ENCODE results near the gene SLC6A3. TPM values are rescaled to one million over a fixed set of nuclear protein-coding genes. Genes with fewer than 3 reads are reported as not detected.

SLC6A3 gene
- total RNA-seq, 4 donors from 2014 or later = not detected

DNA sequence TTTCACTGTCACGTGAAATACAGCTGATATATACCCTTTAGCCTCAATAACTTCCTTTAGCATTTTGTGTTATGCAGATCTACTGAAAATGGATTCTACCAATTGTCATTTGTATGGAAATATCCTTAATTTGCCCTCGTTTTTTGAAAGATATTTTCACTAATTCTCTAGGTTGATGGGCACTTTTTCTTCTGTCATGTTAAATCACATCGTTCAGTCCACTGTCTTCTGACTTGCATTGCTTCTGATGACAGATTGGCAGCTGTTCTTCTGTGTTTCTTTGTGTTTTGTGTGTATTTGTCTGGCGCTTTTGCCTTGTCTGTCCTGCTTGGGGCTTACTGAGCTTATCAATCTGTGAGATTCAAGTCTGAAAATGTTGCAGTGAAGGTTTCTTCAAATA is 90.7 kb downstream of the SLC6A3 start:
- DNase-seq = no peak
- in situ Hi-C loops (cut with MboI; ENCODE audit: low pct_ligation_motif_present in 1 of 4, low pct_unique_long_range_greater_than_20kb in 1 of 4, low sequenced_read_pairs in 3 of 4) (loop anchor here in 1 of 4 donors (25.0 kb wide), 1 partner anchor 283 kb away; no protein-coding TSS in a partner anchor), intact Hi-C loops (cut with DNase I; ENCODE audit: low total_unique reads) (no loop called here)
- TF ChIP-seq EP300 (IDR thresholded peaks at IDR 0.05; ENCODE audit: low read depth) (no peak), POLR2AphosphoS5 (IDR thresholded peaks at IDR 0.05) (no peak), POLR2A (IDR thresholded peaks at IDR 0.05) (no peak)
- TF ChIP-seq, protein P1, sequence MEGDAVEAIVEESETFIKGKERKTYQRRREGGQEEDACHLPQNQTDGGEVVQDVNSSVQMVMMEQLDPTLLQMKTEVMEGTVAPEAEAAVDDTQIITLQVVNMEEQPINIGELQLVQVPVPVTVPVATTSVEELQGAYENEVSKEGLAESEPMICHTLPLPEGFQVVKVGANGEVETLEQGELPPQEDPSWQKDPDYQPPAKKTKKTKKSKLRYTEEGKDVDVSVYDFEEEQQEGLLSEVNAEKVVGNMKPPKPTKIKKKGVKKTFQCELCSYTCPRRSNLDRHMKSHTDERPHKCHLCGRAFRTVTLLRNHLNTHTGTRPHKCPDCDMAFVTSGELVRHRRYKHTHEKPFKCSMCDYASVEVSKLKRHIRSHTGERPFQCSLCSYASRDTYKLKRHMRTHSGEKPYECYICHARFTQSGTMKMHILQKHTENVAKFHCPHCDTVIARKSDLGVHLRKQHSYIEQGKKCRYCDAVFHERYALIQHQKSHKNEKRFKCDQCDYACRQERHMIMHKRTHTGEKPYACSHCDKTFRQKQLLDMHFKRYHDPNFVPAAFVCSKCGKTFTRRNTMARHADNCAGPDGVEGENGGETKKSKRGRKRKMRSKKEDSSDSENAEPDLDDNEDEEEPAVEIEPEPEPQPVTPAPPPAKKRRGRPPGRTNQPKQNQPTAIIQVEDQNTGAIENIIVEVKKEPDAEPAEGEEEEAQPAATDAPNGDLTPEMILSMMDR (IDR thresholded peaks at IDR 0.05) = no peak
- peaks cover 23% of the 10 kb centered on the region for H3K27me3 ChIP-seq
- no peak overlapping the region for H3K27ac ChIP-seq
- H3K9me3 ChIP-seq = no peaks in the 10 kb centered on the region
- 39 to 40% methylated on average over 4 of the region's 4 CpGs for WGBS, 2 donors (ENCODE audit: low coverage in 1 of 2)
- H3K36me3 ChIP-seq = no peaks in the 10 kb centered on the region
- no peak overlapping the region for H3K4me3 ChIP-seq
- H3K4me1 ChIP-seq = no peaks in the 10 kb centered on the region

DNA sequence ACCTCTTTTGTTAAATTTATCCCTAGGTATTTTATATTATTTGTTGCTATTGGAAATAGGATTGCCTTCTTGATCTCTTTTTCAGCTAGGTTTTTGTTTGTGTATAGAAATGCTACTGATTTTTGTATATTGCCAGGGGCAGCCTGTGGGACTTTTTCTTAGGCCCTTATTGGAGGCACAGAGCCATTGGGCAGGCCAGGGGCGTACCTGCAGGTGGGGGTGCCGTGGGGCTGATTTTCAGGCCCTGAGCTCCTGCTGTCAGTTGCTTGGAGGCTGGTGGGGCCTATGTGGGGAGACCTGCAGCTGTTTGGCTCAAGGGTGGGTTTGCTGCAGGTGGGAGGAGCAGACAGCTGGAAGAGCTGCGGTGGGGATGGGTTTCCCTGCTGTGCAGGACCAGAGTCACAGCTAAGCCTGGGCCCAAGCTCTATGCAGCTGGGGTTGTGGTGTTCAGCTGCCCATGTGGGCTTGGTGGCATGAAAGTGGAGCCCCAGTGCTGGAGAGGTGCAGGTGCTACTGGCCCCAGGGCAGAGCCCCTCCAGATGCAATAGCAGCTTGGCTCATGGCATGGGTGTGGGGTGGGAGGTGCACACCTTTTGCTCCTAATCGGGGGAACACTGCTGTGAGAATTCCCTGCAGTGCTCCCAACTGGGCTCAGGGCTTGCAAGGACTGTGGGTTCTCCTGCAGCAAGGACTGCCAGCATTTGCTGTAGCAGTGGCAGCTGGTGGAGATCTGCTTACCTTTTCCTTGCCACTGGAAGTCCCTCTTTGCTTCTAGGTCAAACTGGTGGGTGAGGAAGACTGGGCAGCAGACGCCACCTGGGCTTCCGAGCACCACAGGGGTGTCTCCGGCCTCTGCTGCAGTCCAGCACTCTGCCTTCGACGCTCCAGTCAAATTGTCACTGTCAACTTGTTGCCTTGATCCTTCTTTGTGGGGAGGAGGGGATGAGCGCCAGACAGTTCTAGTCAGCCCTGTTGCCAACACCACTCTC is 92.7 kb downstream of the SLC6A3 start:
- peaks cover 9% of the 10 kb centered on the region for H3K27me3 ChIP-seq
- intact Hi-C loops (cut with DNase I; ENCODE audit: low total_unique reads) = no loop called here
- H3K4me1 ChIP-seq = no peaks in the 10 kb centered on the region
- no peaks in the 10 kb centered on the region for H3K9me3 ChIP-seq
- no peak for DNase-seq
- H3K4me3 ChIP-seq = no peak overlapping the region
- WGBS, 2 donors (ENCODE audit: low coverage in 1 of 2) = 89% methylated on average over 10 of the region's 10 CpGs; no CpG with 5 or more reads in 1 of the 2 donors
- H3K27ac ChIP-seq = no peak overlapping the region
- in situ Hi-C loops (cut with MboI; ENCODE audit: low pct_ligation_motif_present in 1 of 4, low pct_unique_long_range_greater_than_20kb in 1 of 4, low sequenced_read_pairs in 3 of 4) = loop anchor here in 1 of 4 donors (25.0 kb wide), 1 partner anchor 285 kb away; no protein-coding TSS in a partner anchor
- no peak for TF ChIP-seq POLR2A (IDR thresholded peaks at IDR 0.05)
- no peak for TF ChIP-seq POLR2AphosphoS5 (IDR thresholded peaks at IDR 0.05)
- no peak for TF ChIP-seq EP300 (IDR thresholded peaks at IDR 0.05; ENCODE audit: low read depth)
- TF ChIP-seq, protein P1 (IDR thresholded peaks at IDR 0.05) = no peak
- H3K36me3 ChIP-seq = no peaks in the 10 kb centered on the region

DNA sequence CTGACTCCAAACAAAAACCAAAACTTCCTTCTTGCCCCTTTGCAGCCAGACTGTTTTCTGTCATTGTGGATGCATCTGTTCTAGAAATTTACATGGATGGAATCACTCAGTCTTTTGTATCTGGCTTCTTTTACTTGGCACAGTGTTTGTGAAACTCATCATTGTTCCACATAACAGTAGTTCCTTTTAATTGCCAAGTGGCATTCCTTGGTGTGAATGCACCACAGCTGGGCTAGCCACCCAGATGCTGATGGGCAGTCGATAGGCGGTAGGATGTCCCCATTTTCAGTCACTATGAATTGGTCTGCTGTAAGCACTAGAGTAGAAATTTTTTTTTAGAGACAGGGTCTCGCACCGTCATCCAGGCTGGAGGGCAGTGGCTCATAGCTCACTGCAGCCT is 94.1 kb downstream of the SLC6A3 start:
- Histone ChIP-seq H3K9me3 (no peaks in the 10 kb centered on the region), H3K4me3 (no peak overlapping the region), H3K27me3 (peaks cover 6% of the 10 kb centered on the region), H3K27ac (no peak overlapping the region), H3K4me1 (peaks cover 0 to 1% (median under 1%) of the 10 kb centered on the region in 4 donors), H3K36me3 (no peaks in the 10 kb centered on the region)
- no peak for DNase-seq
- in situ Hi-C loops (cut with MboI; ENCODE audit: low pct_ligation_motif_present in 1 of 4, low pct_unique_long_range_greater_than_20kb in 1 of 4, low sequenced_read_pairs in 3 of 4) (loop anchor here in 1 of 4 donors (25.0 kb wide), 1 partner anchor 286 kb away; no protein-coding TSS in a partner anchor), intact Hi-C loops (cut with DNase I; ENCODE audit: low total_unique reads) (no loop called here)
- TF ChIP-seq, protein P1 (IDR thresholded peaks at IDR 0.05) = no peak
- TF ChIP-seq POLR2AphosphoS5 (IDR thresholded peaks at IDR 0.05) = no peak
- WGBS, 2 donors (ENCODE audit: low coverage in 1 of 2) = 92 to 100% methylated on average over 1 to 4 of the region's 4 CpGs

DNA sequence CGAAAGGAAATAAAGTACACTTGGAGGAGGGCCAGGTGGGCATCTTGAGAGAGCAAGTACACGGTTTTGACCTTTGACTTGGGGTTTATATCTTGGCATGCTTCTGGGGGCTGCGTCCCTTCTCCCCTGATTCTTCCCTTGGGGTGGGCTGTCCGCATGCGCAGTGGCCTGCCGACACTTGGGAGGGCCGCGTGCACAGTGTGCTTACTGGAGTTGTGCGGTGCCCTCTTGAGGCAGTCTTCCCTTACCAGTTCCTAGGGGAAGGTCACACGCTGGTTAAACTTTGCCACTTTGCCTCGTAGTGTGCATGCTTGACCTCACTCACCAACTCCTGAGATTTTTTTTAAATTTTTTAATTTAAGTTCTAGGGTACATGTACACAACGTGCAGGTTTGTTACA is 96.0 kb downstream of the SLC6A3 start:
- intact Hi-C loops (cut with DNase I; ENCODE audit: low total_unique reads) = no loop called here
- H3K27ac ChIP-seq = no peak overlapping the region
- 38 to 47% methylated on average over 6 to 12 of the region's 12 CpGs for WGBS, 2 donors (ENCODE audit: low coverage in 1 of 2)
- H3K9me3 ChIP-seq = no peaks in the 10 kb centered on the region
- in situ Hi-C loops (cut with MboI; ENCODE audit: low pct_ligation_motif_present in 1 of 4, low pct_unique_long_range_greater_than_20kb in 1 of 4, low sequenced_read_pairs in 3 of 4) = no loop called here
- DNase-seq = no peak
- H3K27me3 ChIP-seq = no peaks in the 10 kb centered on the region
- H3K4me1 ChIP-seq = peaks cover 5 to 11% (median 7%) of the 10 kb centered on the region in 4 donors
- no peak for TF ChIP-seq EP300 (IDR thresholded peaks at IDR 0.05; ENCODE audit: low read depth)
- TF ChIP-seq POLR2A (IDR thresholded peaks at IDR 0.05) = no peak
- no peak for TF ChIP-seq POLR2AphosphoS5 (IDR thresholded peaks at IDR 0.05)
- TF ChIP-seq, protein P1 (IDR thresholded peaks at IDR 0.05) = no peak
- no peaks in the 10 kb centered on the region for H3K36me3 ChIP-seq
- no peak overlapping the region for H3K4me3 ChIP-seq
